ENCODE measurements around the gene MYBPH. TPM values are rescaled to one million over a fixed set of nuclear protein-coding genes. Genes with fewer than 3 reads are reported as not detected.

Gene MYBPH
- total and polyA plus RNA-seq, 2 donors (not counting 3 experiments of a cell fraction or from before 2014, with no cell fraction given): not detected

- intact Hi-C loops (cut with micrococcal nuclease): no loop called here
- Histone ChIP-seq H3K9me1 (replicated peaks; ENCODE audit: control insufficient read depth, extremely low read depth, insufficient read depth, low read length) (no peaks in the 10 kb centered on the region), H4K20me1 (replicated peaks; ENCODE audit: control insufficient read depth, extremely low read depth, insufficient read depth, low read length) (no peaks in the 10 kb centered on the region), H3K27me3 (ENCODE audit: control insufficient read depth in 2 of 2, insufficient read depth in 2 of 2, low read length in 2 of 2) (peaks cover 26 to 54% of the 10 kb centered on the region in 2 experiments), H3K4me2 (ENCODE audit: insufficient read depth, low read length) (no peak overlapping the region), H2AFZ (ENCODE audit: low read depth, low read length) (no peak overlapping the region), H3K36me3 (ENCODE audit: control insufficient read depth in 2 of 2, extremely low read depth in 1 of 2, insufficient read depth in 2 of 2, low read length in 2 of 2) (no peaks in the 10 kb centered on the region), H3K79me2 (ENCODE audit: control insufficient read depth, insufficient read depth, low read length) (no peaks in the 10 kb centered on the region), H3K9ac (replicated peaks; ENCODE audit: extremely low read depth, insufficient read depth, low read length) (no peak overlapping the region), H3K4me1 (ENCODE audit: control insufficient read depth, extremely low read depth, insufficient read depth, low read length) (peaks cover 4% of the 10 kb centered on the region), H3K27ac (ENCODE audit: insufficient read depth, low read depth, low read length) (no peak overlapping the region), H3K4me3 (replicated peaks in 1 of 3; ENCODE audit: insufficient read depth in 1 of 3, low read depth in 1 of 3, low read length in 3 of 3) (no peak overlapping the region), H3K9me3 (replicated peaks; ENCODE audit: control insufficient read depth, insufficient read depth, low read length) (no peaks in the 10 kb centered on the region)
- DNase-seq (ENCODE audit: low read depth, low spot score) (no peak), FAIRE-seq (no peak)
- no peak for TF ChIP-seq EZH2 (IDR thresholded peaks at IDR 0.05; ENCODE audit: borderline replicate concordance, low read depth, low read length, severe bottlenecking)
- TF ChIP-seq, protein P1, sequence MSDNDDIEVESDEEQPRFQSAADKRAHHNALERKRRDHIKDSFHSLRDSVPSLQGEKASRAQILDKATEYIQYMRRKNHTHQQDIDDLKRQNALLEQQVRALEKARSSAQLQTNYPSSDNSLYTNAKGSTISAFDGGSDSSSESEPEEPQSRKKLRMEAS (IDR thresholded peaks at IDR 0.05; ENCODE audit: insufficient read depth, insufficient read length): no peak
- TF ChIP-seq JUN (IDR thresholded peaks at IDR 0.05; ENCODE audit: borderline replicate concordance, insufficient read depth, insufficient read length, low read depth): no peak
- TF ChIP-seq, protein P2, sequence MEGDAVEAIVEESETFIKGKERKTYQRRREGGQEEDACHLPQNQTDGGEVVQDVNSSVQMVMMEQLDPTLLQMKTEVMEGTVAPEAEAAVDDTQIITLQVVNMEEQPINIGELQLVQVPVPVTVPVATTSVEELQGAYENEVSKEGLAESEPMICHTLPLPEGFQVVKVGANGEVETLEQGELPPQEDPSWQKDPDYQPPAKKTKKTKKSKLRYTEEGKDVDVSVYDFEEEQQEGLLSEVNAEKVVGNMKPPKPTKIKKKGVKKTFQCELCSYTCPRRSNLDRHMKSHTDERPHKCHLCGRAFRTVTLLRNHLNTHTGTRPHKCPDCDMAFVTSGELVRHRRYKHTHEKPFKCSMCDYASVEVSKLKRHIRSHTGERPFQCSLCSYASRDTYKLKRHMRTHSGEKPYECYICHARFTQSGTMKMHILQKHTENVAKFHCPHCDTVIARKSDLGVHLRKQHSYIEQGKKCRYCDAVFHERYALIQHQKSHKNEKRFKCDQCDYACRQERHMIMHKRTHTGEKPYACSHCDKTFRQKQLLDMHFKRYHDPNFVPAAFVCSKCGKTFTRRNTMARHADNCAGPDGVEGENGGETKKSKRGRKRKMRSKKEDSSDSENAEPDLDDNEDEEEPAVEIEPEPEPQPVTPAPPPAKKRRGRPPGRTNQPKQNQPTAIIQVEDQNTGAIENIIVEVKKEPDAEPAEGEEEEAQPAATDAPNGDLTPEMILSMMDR (IDR thresholded peaks at IDR 0.05; ENCODE audit: extremely low read depth in 1 of 2, insufficient read depth in 1 of 2, low read depth in 1 of 2, low read length in 2 of 2): no peak
- no peak for TF ChIP-seq GATA2 (IDR thresholded peaks at IDR 0.05; ENCODE audit: insufficient read depth, insufficient read length, low read depth, low read length)
- dilution Hi-C loops (cut with MboI; ENCODE audit: extremely low pct_ligation_motif_present, low sequenced_read_pairs): no loop called here
- ChIA-PET CTCF (interaction anchor here (1.3 to 10.8 kb wide), 3 partner anchors 47 to 144 kb away, joined by 3 to 341 read pairs (median 24); no protein-coding TSS in a partner anchor), POLR2A (no interaction called here)
- BruUV-seq (replicated peaks): no TSS peak
These were observed 50.9 kb downstream of the MYBPH start for GRCh38 chr1:203124546-203125317.

All from endothelial cell of umbilical vein (primary cell).